Osteoblast (primary cell): Measurements from ENCODE around the gene ZG16B. TPM values are rescaled to one million over a fixed set of nuclear protein-coding genes. Genes with fewer than 3 reads are reported as not detected.

Experiments used
- DNase-seq: peaks from one replicate; pipeline ENCODE4 v3.0.0; 2011; ENCODE audit warnings: low spot score, mixed read lengths; ENCODE audit not compliant: insufficient read length; ENCODE audit errors: missing footprints
- H2AFZ ChIP-seq: 2 replicates; pipeline ENCODE4 v1.6.0; 2011; ENCODE audit warnings: mild to moderate bottlenecking, low read length
- H3K27ac ChIP-seq: 2 replicates; pipeline ENCODE4 v1.5.1; 2011; ENCODE audit warnings: mild to moderate bottlenecking, low read depth, low read length, moderate library complexity
- H3K27me3 ChIP-seq: 2 replicates; pipeline ENCODE4 v1.6.0; 2012; ENCODE audit warnings: mild to moderate bottlenecking, control low read depth, inconsistent platforms, low read length, moderate library complexity; ENCODE audit not compliant: insufficient read depth
- H3K36me3 ChIP-seq: 2 replicates; pipeline ENCODE4 v1.5.1; 2011; ENCODE audit warnings: mild to moderate bottlenecking, low read length, control low read depth, moderate library complexity; ENCODE audit not compliant: insufficient read depth
- H3K4me1 ChIP-seq: 2 replicates; pipeline ENCODE4 v1.5.1; 2011; ENCODE audit warnings: mild to moderate bottlenecking, low read length, control low read depth, moderate library complexity; ENCODE audit not compliant: insufficient read depth
- H3K4me2 ChIP-seq: 2 replicates; pipeline ENCODE4 v1.6.0; 2011; ENCODE audit warnings: mild to moderate bottlenecking, low read length; ENCODE audit not compliant: insufficient read depth
- H3K4me3 ChIP-seq: fragments of 200-600 bp; sonication (generic); 3 replicates; pipeline ENCODE4 v1.5.1; 2012; ENCODE audit warnings: mild to moderate bottlenecking, low read length, inconsistent platforms; ENCODE audit not compliant: insufficient read depth
- H3K79me2 ChIP-seq: 2 replicates; pipeline ENCODE4 v1.6.0; 2012; ENCODE audit warnings: mild to moderate bottlenecking, low read length, control low read depth, inconsistent platforms; ENCODE audit not compliant: insufficient read depth
- H3K9me3 ChIP-seq: 2 replicates; pipeline ENCODE4 v1.5.1; 2011; ENCODE audit warnings: low read depth, low read length, control low read depth
- H4K20me1 ChIP-seq: 2 replicates; pipeline ENCODE4 v1.6.0; 2012; ENCODE audit warnings: mild to moderate bottlenecking, low read length, control low read depth; ENCODE audit not compliant: insufficient read depth
- total RNA-seq: library from RNA; depleted of rRNA; stranded (reverse); fragments of >200 nt; gene quantifications from 2 replicates; pipeline ENCODE4 v1.2.3, GENCODE V29; 2012
- TF ChIP-seq, protein P1 (sequence below): IDR thresholded peaks from 2 replicates; pipeline ENCODE4 v1.5.1; 2011; ENCODE audit warnings: mild to moderate bottlenecking, low read depth, low read length, moderate library complexity; ENCODE audit errors: extremely low read depth

The ZG16B gene
- total RNA-seq, 1 donor, result 1.4 TPM

DNA sequence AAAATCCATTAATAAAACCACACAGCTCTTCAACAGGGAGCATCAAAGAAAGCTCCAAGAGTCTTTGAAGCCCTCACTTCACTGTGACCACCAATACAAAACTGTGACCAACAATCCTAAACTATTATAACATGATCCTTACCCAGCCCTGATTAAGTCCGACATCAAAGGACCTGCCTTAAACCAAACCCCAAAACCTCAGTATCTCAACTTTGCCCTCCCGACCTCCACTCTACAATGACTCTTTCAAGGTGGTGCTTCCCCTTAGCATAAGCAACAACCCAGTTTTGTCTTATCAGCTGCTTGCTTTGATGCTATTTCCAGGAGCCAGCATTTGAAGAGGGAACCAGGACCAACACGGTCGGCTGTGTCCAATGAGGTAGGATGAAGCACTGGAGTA is 36.3 kb downstream of the ZG16B start:
- TF ChIP-seq, protein P1, sequence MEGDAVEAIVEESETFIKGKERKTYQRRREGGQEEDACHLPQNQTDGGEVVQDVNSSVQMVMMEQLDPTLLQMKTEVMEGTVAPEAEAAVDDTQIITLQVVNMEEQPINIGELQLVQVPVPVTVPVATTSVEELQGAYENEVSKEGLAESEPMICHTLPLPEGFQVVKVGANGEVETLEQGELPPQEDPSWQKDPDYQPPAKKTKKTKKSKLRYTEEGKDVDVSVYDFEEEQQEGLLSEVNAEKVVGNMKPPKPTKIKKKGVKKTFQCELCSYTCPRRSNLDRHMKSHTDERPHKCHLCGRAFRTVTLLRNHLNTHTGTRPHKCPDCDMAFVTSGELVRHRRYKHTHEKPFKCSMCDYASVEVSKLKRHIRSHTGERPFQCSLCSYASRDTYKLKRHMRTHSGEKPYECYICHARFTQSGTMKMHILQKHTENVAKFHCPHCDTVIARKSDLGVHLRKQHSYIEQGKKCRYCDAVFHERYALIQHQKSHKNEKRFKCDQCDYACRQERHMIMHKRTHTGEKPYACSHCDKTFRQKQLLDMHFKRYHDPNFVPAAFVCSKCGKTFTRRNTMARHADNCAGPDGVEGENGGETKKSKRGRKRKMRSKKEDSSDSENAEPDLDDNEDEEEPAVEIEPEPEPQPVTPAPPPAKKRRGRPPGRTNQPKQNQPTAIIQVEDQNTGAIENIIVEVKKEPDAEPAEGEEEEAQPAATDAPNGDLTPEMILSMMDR, result no peak

DNA sequence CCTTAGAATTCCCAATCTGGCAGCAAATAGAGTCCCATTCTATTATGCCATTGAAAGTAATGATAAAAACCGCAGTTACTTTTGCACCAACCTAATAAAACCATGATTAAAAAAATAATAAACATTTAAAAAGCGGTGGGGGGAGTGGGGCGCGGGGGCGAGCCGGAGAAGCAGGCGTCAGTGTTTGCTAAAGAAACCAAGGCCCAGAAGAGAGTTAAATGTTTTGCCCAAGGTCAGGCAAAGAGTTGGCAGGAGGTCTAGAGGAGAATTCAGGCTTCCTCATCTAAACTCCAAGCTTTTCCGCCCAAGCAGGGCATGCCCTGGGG is 37.5 kb downstream of the ZG16B start:
- no peaks in the 10 kb centered on the region for H3K36me3 ChIP-seq
- H3K27me3 ChIP-seq, result no peaks in the 10 kb centered on the region
- H2AFZ ChIP-seq, result peak overlapping the region; percentile 99
- TF ChIP-seq, protein P1, result no peak
- peak overlapping the region; percentile 99 for H3K4me2 ChIP-seq
- H3K79me2 ChIP-seq, result no peaks in the 10 kb centered on the region
- H3K27ac ChIP-seq, result peak overlapping the region; percentile 95
- peak overlapping the region; percentile 81 for H3K4me3 ChIP-seq
- no peaks in the 10 kb centered on the region for H3K9me3 ChIP-seq
- H3K4me1 ChIP-seq, result peaks cover 6% of the 10 kb centered on the region
- no peaks in the 10 kb centered on the region for H4K20me1 ChIP-seq
- DNase-seq, result no peak

More for the DNA sequence above, 36.3 kb downstream of the ZG16B start:
- no peak for DNase-seq
- no peak overlapping the region for H3K4me3 ChIP-seq
- H3K4me1 ChIP-seq, result peaks cover 6% of the 10 kb centered on the region
- no peak overlapping the region for H2AFZ ChIP-seq
- H3K27ac ChIP-seq, result no peak overlapping the region
- no peaks in the 10 kb centered on the region for H3K79me2 ChIP-seq
- H3K36me3 ChIP-seq, result no peaks in the 10 kb centered on the region
- peaks cover under 1% of the 10 kb centered on the region for H3K9me3 ChIP-seq
- H3K27me3 ChIP-seq, result no peaks in the 10 kb centered on the region
- H4K20me1 ChIP-seq, result no peaks in the 10 kb centered on the region
- no peak overlapping the region for H3K4me2 ChIP-seq

DNA sequence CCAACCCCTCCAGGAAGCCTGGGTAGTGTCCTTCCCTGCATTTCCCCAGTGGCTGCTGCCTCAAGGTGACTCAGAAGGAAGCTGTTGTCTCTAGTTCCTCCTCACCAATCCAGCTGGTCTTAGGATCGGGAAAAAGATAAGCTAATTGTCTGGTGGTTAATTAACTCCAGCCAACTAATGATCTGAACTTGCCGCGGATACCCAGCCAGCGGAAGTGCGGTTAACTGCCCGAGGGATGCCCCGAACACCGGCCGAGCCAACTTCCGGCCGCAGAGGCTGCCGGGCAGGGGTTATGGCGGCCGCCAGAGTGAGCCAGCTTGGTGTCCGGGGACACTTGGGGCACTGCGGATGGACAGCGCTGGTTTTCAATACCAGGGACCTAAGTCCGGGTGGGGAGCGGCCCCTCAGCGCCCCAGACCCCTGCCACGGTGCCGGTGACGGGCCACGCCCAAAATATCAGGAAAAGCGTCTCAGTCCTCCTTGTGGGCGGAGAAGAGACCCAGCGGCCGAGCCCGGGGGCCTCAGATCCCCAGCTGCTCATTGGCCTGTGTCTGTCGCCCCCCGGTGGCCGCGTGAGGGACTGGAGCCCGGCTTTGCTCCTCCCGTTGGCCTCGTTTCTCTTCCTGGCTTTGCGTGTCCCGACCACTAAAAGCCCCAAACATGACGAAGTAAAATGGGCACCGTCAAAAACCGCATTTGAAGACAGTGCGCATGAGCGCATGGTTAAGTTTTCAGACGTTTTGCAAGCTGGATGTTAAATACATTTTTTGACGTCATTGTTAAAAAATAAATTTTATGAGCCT is 38.1 kb downstream of the ZG16B start:
- no peaks in the 10 kb centered on the region for H3K79me2 ChIP-seq
- no peaks in the 10 kb centered on the region for H3K36me3 ChIP-seq
- peak; percentile 98 for DNase-seq
- TF ChIP-seq, protein P1, result peak; percentile 98
- H4K20me1 ChIP-seq, result no peaks in the 10 kb centered on the region
- H3K27ac ChIP-seq, result peak overlapping the region; percentile 95
- H3K4me3 ChIP-seq, result peak overlapping the region; percentile 81
- peaks cover 6% of the 10 kb centered on the region for H3K4me1 ChIP-seq
- peak overlapping the region; percentile 99 for H3K4me2 ChIP-seq
- H3K9me3 ChIP-seq, result no peaks in the 10 kb centered on the region
- no peaks in the 10 kb centered on the region for H3K27me3 ChIP-seq
- H2AFZ ChIP-seq, result peak overlapping the region; percentile 99

DNA sequence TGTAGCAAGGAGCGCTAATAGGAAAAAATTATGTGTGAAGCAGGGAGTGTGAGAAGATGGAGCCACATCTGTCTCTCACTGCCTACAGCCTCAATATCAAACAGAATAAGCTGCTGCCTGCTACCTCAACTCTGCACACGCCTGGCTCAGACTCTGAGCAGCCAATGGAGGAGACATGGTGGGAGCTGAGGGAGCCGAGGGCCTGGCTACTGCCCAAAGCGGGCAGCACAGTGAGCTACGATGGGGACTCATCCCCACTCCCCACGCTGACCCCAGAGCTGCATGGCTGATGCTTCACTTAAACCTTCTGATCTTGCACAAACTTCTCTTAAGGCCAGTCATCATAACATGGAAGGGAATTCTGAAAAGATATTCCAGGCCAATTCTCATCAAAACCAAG is 41.8 kb downstream of the ZG16B start:
- Histone ChIP-seq H3K4me1 (peaks cover 6% of the 10 kb centered on the region), H3K4me3 (no peak overlapping the region), H3K4me2 (no peak overlapping the region), H2AFZ (no peak overlapping the region), H3K9me3 (no peaks in the 10 kb centered on the region), H3K27me3 (no peaks in the 10 kb centered on the region), H3K27ac (no peak overlapping the region), H4K20me1 (no peaks in the 10 kb centered on the region), H3K36me3 (no peaks in the 10 kb centered on the region), H3K79me2 (no peaks in the 10 kb centered on the region)
- TF ChIP-seq, protein P1, result no peak
- peak; percentile 38 for DNase-seq
